HG03432 (cell line): ENCODE measurements around the gene MCEE.
"Not testable (repeated sequence)": the region's sequence is repeated elsewhere in the genome, so short reads cannot be mapped to it uniquely, and the experiment has no call there.

Experiments
- ATAC-seq: cut with Tn5 transposase; IDR thresholded peaks from one replicate; pipeline ENCODE4 v1.9.1; 2021; ENCODE audit warnings: mild to moderate bottlenecking, moderate library complexity; ENCODE audit not compliant: unreplicated experiment

The MCEE gene

DNA sequence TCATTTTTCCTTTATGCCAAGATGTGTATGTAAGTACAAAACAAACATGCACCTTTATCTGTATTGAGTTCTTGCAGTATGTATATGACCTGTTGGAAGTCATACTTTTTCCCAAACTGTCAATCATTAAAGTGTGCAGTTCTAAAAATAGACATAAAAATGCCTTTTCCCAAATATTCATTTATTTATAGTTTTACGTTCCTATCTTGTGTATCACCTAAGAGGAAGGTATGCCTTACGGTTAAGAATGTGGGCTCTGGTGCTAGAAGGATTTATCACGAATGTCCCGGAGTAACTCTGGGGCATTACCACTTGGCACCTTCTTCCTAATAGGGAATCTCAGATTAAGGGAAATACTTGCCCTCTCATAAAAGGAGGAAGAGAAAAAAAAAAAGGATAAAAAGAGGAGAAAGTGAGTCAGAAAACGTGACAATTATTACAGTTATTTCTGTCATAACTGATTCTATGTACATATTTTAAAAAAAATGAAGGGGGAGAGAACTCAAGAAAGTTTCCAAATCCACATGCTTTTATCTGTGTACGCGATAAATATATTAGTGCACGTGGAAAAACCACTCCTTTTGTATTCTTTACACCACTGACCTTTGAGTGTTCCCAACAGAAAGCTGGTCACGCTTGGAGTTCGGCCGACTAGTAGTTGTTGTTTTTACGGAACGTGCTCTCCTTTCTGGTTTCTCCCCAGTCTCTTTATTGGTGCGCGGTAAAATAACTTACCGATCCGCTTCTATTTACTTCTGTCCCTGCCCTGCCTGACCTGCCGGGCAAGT, 721 bp downstream of the MCEE start:
- ATAC-seq: no peak

DNA sequence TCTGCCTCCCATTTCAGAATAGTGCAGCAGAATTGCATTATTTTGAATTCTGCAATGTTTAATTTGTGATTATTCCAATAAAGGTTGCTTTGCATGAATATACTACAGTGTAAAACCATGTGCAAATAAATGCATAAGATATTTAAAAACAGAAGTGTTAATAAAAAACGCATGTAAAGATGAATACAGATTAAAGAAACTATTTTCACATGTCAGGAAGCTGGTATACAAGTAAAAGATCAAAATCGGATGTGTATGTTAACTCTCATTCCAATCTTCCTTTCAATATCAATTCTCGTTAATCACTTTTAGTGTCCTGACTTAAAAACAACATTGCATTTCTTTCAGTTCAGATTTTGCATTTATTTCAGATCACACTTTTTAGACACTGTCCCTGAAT, 3.1 kb downstream of the MCEE start:
- ATAC-seq: no peak

DNA sequence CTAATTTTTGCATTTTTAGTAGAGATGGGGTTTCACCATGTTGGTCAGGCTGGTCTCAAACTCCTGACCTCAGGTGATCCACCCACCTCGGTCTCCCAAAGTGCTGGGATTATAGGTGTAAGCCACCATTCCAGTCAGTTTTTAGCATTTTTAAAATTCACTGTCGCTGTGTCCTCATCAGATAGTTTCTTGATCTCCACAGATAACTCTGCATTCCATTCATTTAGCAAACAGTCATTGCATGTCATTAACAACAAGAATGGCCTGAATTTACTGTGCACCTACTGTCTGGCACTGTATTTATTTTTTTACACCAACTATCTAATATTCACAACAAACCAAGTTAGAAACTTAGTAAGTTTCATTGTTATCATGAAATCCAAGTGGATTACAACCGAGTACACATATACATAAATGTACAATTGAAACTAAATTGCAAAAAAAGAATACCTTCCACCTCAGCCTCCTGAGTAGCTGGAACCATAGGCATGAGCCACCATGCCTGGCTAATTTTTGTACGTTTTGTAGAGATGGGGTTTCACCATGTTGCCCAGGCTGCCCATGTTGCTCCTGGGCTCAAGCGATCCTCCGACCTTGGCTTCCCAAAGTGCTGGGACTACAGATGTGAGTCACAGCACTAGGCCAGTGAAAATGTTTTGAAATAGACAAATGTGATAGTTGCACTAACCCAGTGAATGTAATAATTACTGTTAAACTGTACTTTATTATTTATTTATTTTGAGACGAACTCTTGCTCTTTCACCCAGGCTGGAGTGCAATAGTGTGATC, 4.3 kb downstream of the MCEE start:
- ATAC-seq: no peak

DNA sequence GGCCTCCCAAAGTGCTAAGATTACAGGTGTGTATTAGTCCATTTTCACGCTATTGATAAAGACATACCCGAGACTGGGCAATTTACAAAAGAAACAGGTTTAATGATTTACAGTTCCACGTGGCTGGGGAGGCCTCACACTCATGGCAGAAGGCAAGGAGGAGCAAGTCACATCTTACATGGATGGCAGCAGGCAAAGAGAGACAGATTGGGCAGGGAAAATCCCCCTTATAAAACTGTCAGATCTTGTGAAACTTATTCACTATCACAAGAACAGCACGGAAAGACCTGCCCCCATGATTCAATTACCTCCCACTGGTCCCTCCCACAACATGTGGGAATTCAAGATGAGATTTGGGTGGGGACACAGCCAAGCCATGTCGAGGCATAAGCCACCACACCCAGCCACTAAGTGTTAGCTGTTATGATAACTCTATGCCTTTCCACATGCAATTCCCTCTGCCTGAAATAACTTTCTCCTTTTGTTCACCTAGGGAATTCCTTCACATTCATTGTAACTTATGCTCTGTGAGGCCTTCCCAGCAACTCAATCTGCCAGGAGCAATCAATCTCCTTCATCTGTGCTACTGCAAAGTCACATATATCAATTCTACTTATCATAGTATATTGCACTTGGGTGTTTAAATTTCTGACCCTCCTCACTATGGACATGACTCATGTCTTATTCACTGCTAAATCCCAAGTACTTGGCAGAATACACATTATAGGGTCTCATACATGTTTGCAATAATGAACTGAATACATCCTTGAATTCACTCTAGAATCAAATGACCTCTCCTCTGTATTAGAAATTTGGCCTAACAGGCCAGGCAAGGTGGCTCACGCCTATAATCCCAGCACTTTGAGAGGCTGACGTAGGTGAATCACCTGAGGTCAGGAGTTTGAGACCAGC, 7.4 kb downstream of the MCEE start:
- ATAC-seq: no peak

DNA sequence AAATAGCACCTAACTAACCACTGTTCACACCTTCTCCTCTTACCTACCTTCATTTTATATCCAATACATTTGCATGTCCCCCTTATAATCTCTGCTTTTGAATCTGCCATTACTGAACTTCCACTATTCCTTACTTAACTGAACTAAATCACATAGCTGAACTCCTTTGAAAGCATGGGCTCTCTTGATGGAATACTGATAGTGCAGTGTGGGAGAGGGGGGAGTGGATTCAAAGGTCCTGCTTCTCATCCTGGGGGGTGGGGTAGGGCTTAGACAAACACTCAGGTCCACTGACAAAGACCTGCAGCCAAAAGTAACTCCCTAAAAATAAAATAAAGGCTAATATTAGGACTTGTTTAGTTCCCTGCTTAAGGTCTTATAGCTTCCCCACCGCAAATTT, 8.6 kb downstream of the MCEE start:
- ATAC-seq: no peak

DNA sequence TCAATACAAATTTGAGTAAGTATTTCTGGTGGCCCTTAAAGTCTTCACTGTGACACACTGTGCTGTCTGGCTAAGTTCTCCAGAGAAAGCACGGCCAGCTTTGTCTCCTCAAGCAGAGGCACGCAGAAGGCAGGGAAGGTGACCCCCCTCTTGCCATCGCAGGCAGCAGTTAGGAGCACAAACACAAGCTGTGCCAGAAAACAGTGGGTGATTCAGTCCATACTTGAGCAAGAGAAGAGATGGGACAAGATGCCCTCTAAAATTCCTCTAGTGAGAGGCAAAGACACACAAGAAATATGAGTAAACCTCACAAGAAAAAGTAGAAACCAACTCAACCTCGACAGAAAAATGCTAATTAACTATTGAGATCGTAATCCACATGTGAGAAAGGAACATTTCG, 9.8 kb downstream of the MCEE start:
- ATAC-seq: no peak

DNA sequence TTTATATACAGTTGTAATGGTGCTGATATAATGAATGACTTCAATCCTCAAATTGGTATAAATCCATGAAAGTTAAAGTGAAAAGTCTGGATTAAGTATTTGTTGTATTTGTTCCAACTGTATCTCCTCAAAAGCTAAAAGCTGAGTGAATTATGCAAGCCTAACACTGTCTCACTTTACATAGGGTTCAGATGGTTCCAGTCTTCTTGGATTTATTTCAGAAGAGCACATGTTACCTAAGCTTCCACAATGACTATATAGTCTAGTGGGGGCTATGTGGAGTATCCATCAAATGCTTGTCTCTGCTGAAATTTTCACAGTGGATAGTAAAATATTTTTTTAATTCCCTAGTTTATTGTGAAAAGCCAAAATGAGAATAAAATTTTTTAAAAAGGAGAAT, 13.0 kb downstream of the MCEE start:
- ATAC-seq: no peak

DNA sequence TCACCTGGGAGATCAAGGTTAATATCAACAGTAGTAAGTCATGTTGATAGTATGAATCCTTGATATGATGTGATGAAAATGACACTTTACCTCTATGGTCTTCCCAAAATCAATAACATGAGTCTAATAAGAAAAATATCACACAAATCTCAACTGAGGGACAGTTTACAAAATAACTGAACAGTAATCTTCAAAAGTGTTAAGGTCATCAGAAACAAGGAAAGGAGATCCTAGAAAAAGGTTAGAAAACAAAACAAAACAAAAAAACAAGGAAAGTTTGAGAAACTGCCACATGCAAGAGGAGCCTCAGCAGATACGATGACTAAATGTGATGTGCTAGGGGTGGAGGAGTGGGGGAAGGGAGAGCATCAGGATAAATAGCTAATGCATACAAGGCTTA, 16.2 kb downstream of the MCEE start:
- no peak for ATAC-seq

DNA sequence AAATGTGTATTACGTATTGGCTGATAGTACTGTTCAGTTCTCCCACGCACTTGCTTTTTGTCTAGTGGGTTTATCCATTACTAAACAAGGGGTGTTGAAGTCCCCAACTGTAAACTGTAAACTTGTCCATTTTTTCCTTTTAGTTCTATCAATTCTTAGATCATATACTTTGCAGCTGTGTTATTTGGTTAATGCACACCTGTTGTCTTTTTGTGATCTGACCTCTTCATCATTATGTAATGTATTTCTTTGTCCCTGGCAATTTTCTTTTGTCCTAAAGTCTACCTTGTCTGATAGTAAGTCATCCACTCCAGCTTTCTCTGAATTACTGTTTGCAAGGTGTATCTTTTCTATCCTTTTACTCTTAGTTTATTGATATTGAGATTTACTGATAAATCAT, 21.9 kb downstream of the MCEE start:
- no peak for ATAC-seq

DNA sequence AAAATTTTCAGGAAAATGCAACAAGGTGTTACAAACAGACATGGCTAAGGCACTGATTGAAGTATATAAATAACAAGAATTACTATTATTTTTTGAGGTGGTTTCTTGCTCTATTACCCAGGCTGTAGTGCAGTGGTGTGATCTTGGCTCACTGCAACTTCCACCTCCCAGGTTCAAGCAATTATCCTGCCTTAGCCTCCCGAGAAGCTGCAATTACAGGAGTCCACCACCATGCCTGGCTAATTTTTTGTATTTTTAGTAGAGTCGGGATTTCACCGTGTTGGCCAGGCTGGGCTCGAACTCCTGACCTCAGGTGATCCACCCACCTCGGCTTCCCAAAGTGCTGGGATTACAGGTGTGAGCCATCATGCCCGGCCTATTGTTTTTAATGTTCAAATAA, 23.6 kb downstream of the MCEE start:
- not testable (repeated sequence) for ATAC-seq

DNA sequence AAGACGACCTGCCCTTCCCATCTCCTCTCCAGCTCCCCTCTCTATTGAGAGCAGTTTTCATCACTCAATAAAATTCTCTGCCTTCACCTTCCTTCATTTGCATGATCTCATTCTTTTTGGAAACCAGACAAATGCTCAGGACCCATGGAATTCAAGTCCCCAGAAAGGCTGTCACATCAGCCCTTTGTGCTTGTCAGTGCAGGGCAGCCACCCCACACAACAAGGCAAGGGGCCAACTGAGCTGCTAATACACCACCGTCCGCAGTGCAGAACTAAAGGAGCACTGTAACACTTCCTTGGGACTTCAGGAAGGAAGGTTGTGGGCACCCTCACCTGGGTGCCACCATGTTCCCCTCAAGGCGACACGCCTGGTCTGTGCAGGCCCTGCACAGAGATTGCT, 26.2 kb downstream of the MCEE start:
- no peak for ATAC-seq

DNA sequence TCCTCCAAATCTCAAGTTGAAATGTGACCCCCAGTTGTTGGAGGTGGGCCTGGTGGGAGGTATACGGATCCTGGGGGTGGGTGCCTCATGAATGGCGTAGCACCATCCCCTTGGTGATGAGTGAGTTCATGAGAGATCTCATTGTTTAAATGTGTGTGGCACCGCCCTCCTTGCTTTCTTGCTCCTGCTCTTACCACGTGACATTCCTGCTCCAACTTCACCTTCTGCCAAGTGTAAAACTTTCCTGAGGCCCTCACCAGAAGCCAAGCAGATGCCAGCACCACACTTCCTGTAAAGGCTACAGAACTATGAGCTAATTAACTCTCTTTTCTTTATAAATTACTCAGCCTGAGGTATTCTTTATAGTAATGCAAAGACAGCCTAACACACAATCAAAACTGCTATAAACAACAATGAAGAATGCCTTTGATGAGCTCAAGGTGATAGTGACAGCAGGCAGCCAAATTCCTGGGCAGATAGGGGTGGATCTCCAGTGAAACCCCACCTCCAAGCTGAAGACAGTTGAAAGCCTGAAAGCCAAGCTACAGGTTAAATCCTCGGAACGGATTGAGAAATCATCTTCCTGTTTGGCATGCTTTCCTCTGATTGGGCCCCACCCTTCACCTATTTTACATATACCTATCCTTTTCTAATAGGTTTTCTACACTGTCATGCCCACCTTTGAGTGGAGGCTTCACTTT, 26.9 kb downstream of the MCEE start:
- no peak for ATAC-seq

DNA sequence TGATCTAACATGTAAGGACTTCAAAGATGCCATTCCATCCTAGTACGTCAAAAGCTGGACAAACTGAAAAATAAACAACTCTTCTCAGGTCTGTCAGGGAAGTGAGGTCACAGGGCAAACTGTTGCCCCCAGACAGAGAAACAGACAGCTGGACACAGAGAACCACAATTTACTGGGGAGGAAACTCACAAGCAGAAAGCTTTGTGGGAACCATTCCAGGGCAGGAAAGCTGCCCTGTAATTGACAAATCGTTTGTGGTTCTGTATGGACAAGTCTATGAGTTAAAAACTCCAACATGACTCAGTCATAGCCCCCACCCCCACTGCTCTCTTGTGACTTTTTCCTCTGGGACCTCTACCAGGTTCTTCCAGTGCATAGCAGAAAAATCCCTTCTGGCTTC, 28.4 kb downstream of the MCEE start:
- no peak for ATAC-seq

DNA sequence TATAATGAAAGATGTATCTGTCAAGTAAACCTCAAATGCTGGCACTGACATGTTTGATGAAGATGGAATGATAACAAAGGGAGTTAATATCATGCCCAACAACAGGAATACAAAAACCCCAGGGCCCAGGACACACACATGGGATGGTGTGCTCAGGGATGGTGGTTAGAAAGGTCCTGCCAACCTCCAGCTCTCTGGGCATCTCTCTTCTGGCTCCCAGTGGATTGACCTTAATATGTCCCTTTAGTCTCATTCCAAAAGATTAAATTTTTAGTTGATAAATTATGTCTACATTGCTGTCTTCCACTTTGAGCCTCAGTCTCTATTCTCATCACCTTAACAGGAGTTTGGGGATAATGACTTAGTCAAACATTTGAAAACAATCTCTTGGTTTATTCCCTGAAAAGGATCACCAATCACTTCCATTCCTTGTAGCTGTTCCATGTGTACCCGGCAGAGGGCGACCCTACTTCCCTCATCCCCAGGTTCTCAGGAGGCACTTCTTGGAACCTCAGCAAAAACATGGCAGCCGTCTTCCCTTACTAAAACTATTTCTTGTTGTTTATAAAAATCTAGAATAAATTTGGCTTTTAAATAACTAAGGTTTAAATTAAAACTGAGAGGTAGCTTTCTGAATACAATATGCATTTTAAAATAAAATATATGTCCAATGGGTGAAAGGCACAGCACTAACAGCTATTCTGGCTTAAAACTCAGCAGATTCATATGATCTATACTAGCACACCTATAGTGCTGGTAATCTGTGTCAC, 29.6 kb downstream of the MCEE start:
- peak; percentile 69 for ATAC-seq

DNA sequence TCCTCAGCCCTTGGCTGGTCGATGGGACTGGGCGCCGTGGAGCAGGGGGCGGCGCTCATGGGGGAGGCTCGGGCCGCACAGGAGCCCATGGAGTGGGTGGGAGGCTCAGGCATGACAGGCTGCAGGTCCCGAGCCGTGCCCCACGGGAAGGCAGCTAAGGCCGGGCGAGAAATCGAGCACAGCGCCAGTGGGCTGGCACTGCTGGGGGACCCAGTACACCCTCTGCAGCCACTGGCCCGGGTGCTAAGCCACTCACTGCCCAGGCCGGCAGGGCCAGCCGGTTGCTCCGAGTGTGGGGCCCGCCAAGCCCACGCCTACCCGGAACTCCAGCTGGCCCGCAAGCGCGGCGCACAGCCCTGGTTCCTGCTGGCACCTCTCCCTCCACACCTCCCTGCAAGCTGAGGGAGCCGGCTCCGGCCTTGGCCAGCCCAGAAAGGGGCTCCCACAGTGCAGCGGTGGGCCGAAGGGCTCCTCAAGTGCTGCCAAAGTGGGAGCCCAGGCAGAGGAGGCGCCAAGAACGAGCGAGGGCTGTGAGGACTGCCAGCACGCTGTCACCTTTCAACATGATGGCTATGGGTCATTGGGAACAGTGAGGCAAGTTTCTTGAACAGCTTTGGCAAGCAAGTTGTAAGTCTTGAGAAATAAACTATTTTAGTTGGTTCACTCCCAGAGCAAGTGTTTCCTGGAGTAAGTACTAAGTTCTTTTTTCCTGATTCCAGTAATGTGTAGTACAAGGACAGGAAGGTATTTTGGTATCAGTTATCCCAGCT, 37.4 kb downstream of the MCEE start:
- ATAC-seq: not testable (repeated sequence)

DNA sequence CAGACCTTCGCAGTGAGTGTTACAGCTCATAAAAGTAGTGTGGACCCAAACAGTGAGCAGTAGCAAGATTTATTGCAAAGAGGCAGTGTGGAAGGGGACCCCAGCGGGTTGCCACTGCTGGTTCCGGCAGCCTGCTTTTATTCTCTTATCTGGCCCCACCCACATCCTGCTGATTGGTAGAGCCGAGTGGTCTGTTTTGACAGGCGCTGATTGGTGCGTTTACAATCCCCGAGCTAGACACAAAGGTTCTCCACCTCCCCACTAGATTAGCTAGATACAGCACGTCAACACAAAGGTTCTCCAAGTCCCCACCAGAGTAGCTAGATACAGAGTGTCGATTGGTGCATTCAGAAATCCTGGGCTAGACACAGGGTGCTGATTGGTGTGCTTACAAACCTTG, 38.2 kb downstream of the MCEE start:
- ATAC-seq: not testable (repeated sequence)

DNA sequence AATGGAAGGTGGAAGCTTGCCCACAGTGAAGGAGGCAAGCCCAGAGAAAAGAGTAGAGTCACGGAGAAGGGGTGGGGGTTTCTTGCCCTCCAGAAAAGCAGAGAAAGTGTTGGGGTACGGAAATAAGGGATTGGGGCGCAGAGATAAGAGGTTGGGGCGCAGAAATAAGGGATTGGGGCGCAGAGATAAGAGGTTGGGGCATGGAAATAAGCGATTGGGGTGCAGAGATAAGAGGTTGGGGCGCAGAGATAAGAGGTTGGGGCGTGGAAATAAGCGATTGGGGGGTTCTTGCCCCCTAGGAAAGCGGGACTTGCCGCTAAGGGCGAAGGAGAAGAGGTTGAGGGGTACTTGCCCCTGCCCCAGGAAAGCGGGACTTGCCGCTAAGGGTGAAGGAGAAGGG, 40.6 kb downstream of the MCEE start:
- not testable (repeated sequence) for ATAC-seq

DNA sequence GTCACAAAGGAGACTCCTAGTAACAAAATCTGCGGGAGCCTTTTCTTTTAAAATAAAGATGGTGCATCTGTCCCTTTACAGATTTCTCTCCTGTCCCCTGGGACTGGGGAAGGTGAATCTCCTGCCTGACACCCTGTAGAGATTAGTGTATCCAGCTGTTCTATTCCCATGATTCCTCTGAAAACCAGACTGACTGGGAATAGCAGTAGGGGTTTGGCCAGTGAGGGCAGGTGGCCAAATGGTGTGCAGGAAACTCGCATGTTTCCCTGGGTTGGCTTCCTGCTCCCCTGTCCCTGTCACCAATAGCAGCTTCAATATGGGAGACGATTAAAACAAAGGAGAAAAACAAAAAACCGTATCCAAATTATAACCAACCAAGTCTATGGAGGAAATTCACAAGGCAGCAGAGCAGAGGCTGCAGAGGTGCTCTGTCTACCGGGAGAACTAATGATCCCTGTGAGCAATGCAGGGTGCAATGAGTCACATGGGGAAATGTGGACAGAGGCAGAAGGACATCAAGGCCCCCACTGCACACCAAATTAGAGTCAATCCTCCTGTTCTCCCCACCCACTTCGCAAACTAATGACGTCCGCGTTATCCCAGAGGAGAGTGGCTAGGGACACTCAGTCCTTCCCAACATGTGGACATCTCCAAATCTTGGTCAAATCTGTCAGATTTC, 44.6 kb downstream of the MCEE start:
- not testable (repeated sequence) for ATAC-seq
